Activated CD8-positive, alpha-beta memory T cell treated with anti-CD3 and anti-CD28 coated beads for 1 hour (primary cell): Measurements from ENCODE around the gene EME2.
A peak's percentile ranks its signal among the peaks of the same experiment; 100 is the strongest.

ENCODE experiments used
- DNase-seq, 2 donors: peaks; one replicate each; pipeline ENCODE4 v3.0.0-alpha.2; 2020; ENCODE audit warnings: low read depth in 1 of 2; ENCODE audit errors: extremely low read depth in 1 of 2

Gene EME2

GRCh38 chr16:1766231-1766630 is 6.4 kb upstream of the EME2 start:
- no peak for DNase-seq

GRCh38 chr16:1766701-1767100 is 5.9 kb upstream of the EME2 start:
- DNase-seq: no peak

GRCh38 chr16:1767116-1767994 is 5.3 kb upstream of the EME2 start:
- no peak for DNase-seq

- DNase-seq: no peak
These were observed 4.4 kb upstream of the EME2 start for GRCh38 chr16:1768061-1768766.

- DNase-seq: no peak
These were observed 3.7 kb upstream of the EME2 start for GRCh38 chr16:1768767-1769401.

- no peak for DNase-seq
These were observed 3.0 kb upstream of the EME2 start for GRCh38 chr16:1769402-1770300.

GRCh38 chr16:1770328-1771187 is 2.1 kb upstream of the EME2 start:
- no peak for DNase-seq

GRCh38 chr16:1771188-1771863 is 1.3 kb upstream of the EME2 start, which contains the start of gene NME3:
Gene NME3, minus strand, starts transcription at chr16:1771543. Its CDS starts 9 bp downstream, at chr16:1771534.
- DNase-seq: peak; percentile 23 to 66

- DNase-seq: no peak
These were observed 697 bp upstream of the EME2 start for GRCh38 chr16:1771864-1772361.

GRCh38 chr16:1772908-1773702 is 495 bp downstream of the EME2 start, which contains the start of gene MRPS34:
Gene MRPS34, minus strand, starts transcription at chr16:1773134. Its CDS starts 15 bp downstream, at chr16:1773119.
- DNase-seq: peak; percentile 44 to 69

GRCh38 chr16:1773703-1774447 is 1.3 kb downstream of the EME2 start:
- no peak for DNase-seq

- no peak for DNase-seq
These were observed 1.8 kb downstream of the EME2 start for GRCh38 chr16:1774448-1774780.

- no peak for DNase-seq
These were observed 2.6 kb downstream of the EME2 start for GRCh38 chr16:1775006-1775845.

GRCh38 chr16:1775846-1776671 is 3.4 kb downstream of the EME2 start:
- no peak for DNase-seq

GRCh38 chr16:1776672-1776955 is 4.0 kb downstream of the EME2 start:
- DNase-seq: no peak

GRCh38 chr16:1776991-1777374 is 4.4 kb downstream of the EME2 start:
- DNase-seq: no peak
